Spinal cord (tissue), 10 donors: Measurements from ENCODE around the gene VPS37D. TPM values are rescaled to one million over a fixed set of nuclear protein-coding genes. Genes with fewer than 3 reads are reported as not detected.
"Not testable (repeated sequence)": the region's sequence is repeated elsewhere in the genome, so short reads cannot be mapped to it uniquely, and the experiment has no call there.

ENCODE experiments used
- DNase-seq, 6 donors: peaks; one replicate each; pipeline versions ENCODE4 v3.0.0 to v3.0.0-alpha.2; 2013 to 2015; ENCODE audit warnings: low spot score in 6 of 6, low read depth in 4 of 6
- H3K27ac ChIP-seq: one replicate; pipeline ENCODE4 v1.5.1; 2013; ENCODE audit warnings: low read depth, low read length, control low read depth
- H3K27me3 ChIP-seq: one replicate; pipeline ENCODE4 v1.6.1; 2013; ENCODE audit warnings: low read length; ENCODE audit not compliant: control insufficient read depth, insufficient read depth
- H3K36me3 ChIP-seq: one replicate; pipeline ENCODE4 v1.6.1; 2013; ENCODE audit warnings: low read length; ENCODE audit not compliant: control insufficient read depth, insufficient read depth
- H3K4me1 ChIP-seq: one replicate; pipeline ENCODE4 v1.6.1; 2013; ENCODE audit warnings: low read length; ENCODE audit not compliant: control insufficient read depth, insufficient read depth
- H3K4me3 ChIP-seq: one replicate; pipeline ENCODE4 v1.5.1; 2013; ENCODE audit warnings: low read depth, low read length, control low read depth
- H3K9me3 ChIP-seq: one replicate; pipeline ENCODE4 v1.6.1; 2013; ENCODE audit warnings: low read length; ENCODE audit not compliant: control insufficient read depth, insufficient read depth
- WGBS: methylation state at CpG from one replicate; pipeline ENCODE4 v1.1.5; 2013; ENCODE audit warnings: missing lambda C conversion rate; ENCODE audit not compliant: insufficient coverage; 5-methylcytosine and 5-hydroxymethylcytosine counted together
- polyA plus RNA-seq, 2 donors: library from polyadenylated mRNA; unstranded; fragments of 120-200 nt; gene quantifications; one replicate each; pipeline ENCODE4 v1.2.1, GENCODE V29; 2013; ENCODE audit not compliant: insufficient read length in 2 of 2
- total RNA-seq, 2 donors: library from RNA; depleted of rRNA in 1 of 2; stranded (reverse); fragments of 120-200 nt in 1 of 2; fragments of >200 nt in 1 of 2; gene quantifications; one replicate each; pipeline versions ENCODE4 v1.2.3 to v1.2.4, GENCODE V29; 2013 to 2014
- donor health status: healthy.

Gene VPS37D
- total and polyA plus RNA-seq, 4 donors, result 8.9 to 29.2 (median 21.0) TPM

DNA sequence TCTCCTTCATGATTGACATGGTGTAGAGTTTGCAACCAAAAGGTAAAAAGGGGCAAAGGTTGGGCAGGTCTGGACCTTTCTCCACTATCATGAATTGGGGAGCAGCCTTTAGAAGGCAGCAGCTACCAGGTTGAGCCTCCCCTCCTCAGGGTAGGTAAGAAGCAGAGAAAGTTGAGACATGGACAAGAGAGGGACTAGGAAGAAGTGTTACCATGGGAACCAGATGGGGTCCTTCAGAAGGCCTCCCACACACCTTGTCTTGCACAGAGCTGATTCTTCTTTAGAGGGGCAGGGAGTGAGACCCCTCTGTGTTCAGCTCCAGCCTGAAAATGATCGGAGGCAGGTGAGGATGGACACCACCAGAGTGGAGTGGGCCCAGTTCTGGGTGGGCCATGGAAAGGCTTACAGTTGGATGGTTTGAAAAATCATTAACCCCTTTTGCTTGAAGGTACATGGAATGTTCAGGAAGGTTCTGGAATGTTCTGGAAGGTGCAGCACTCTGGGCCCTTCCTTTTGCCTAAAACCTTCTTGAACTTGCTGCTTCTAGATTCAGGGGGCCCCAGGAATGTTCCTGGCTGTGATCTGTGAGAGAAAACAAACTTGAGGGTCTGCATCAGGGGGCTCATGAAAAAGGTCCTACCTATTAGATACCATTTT, 7.0 kb downstream of the VPS37D start:
- peaks cover 11% of the 10 kb centered on the region for H3K4me1 ChIP-seq
- no peak overlapping the region for H3K27ac ChIP-seq
- no peak overlapping the region for H3K4me3 ChIP-seq
- WGBS, result 100% methylated on average over 1 of the region's 1 CpG
- DNase-seq, result no peak
- no peaks in the 10 kb centered on the region for H3K27me3 ChIP-seq
- no peaks in the 10 kb centered on the region for H3K9me3 ChIP-seq
- peaks cover 51% of the 10 kb centered on the region for H3K36me3 ChIP-seq

DNA sequence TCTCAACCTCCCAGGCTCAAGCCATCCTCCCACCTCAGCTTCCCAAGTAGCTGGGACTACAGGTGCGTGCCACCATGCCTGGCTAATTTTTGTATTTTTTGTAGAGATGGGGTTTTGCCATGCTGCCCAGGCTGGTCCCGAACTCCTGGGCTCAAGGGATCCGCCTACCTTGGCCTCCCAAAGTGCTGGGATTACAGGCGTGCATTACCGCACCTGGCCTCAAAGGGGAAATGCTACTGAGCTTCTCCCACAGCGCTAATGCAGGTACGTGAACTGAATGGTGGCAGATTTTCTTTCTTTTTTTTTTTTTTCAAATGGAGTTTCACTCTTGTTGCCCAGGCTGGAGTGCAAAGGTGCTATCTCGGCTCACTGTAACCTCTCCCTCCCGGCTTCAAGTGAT, 8.4 kb downstream of the VPS37D start:
- WGBS, result 69% methylated on average over 6 of the region's 9 CpGs
- H3K4me3 ChIP-seq, DNase-seq, H3K9me3 ChIP-seq, H3K4me1 ChIP-seq, H3K27ac ChIP-seq, H3K27me3 ChIP-seq: not testable (repeated sequence)
- H3K36me3 ChIP-seq, result peaks cover 38% of the 10 kb centered on the region

DNA sequence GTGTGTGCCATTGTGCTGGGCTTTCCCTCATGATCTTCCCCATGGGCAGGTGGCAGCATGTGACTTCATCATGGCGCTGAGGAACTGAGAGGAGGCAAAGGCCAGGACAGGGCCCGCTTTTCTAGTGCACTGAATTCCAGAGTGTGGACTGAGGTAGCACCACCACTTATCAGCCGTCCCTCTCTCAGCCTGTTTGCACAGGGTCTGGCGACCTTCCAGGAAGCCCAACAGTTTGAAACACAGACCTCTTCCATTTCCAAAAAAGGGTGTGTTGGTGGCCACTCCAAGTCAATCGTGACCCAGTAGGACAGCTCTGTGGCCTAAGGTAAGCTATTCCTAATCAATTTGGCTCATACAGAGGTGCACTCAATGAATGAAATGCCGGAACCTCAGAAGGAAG, 11.2 kb downstream of the VPS37D start:
- WGBS, result 87% methylated on average over 4 of the region's 6 CpGs
- no peak for DNase-seq

DNA sequence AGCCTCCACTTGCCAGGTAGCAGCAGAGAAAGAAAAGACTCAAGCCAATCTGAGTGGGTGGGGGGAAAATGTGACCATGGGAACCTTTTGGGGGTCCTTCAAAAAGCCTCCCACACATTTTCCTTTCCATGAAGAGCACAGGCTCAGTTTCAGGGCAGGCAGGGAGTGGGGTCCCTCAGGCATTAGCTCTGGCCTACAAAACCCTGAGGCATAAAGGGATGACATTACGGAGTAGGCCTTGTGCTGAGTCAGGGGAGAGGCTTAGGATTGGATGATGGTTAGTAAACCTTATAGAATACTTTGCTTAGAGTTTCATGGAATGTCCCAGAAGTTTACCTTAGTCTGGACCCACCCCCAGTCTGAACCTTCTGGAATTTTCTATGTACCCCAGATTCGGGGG, 12.1 kb downstream of the VPS37D start:
- 91% methylated on average over 1 of the region's 2 CpGs for WGBS
- no peaks in the 10 kb centered on the region for H3K27me3 ChIP-seq
- peaks cover 28% of the 10 kb centered on the region for H3K36me3 ChIP-seq
- no peak for DNase-seq
- no peaks in the 10 kb centered on the region for H3K9me3 ChIP-seq
- no peak overlapping the region for H3K4me3 ChIP-seq
- peaks cover 33% of the 10 kb centered on the region for H3K4me1 ChIP-seq
- H3K27ac ChIP-seq, result no peak overlapping the region

More for the DNA sequence above, 11.2 kb downstream of the VPS37D start:
- Histone ChIP-seq H3K27ac (no peak overlapping the region), H3K36me3 (peaks cover 28% of the 10 kb centered on the region), H3K4me1 (peaks cover 25% of the 10 kb centered on the region), H3K27me3 (no peaks in the 10 kb centered on the region), H3K9me3 (no peaks in the 10 kb centered on the region), H3K4me3 (no peak overlapping the region)

DNA sequence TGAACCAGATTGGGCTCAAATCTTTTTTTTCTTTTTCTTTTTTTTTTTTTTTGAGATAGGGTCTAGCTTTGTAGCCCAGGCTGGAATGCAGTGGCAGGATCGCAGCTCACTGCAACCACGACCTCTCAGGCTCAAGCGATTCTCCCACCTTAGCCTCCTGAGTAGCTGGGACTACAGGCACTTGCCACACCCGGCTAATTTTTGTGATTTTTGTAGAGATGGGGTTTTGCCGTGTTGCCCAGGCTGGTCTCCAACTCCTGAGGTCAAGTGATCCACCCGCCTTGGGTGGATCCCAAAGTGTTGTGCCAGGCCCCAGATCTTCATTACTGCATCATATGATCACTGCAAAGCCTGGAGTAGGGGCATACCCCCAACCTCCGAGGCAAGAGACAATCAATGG, 12.9 kb downstream of the VPS37D start:
- H3K36me3 ChIP-seq, result peaks cover 31% of the 10 kb centered on the region
- H3K27ac ChIP-seq, result no peak overlapping the region
- H3K9me3 ChIP-seq, result no peaks in the 10 kb centered on the region
- H3K27me3 ChIP-seq, result no peaks in the 10 kb centered on the region
- H3K4me1 ChIP-seq, result peaks cover 39% of the 10 kb centered on the region
- WGBS, result 89% methylated on average over 4 of the region's 7 CpGs
- H3K4me3 ChIP-seq, result no peak overlapping the region
- DNase-seq, result no peak

DNA sequence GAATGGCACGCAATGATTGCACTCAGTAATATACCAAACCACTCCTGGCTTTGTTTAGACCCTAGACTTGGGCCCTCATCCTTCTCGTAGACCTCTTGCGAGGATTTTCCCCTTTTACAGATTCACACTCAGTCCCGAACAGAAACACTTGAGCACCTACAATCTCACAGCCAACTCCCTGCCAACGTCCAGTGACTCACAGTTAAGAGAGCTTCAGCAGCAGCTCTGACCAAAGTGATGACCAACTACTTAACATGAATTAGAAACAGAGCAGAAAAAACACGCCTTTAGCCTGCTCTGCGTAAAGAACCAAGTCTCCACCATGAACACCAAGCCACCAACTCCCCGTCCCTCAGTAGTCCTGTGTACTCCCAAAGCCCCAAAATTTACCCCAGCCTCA, 13.4 kb downstream of the VPS37D start:
- DNase-seq, result no peak
- Histone ChIP-seq H3K27me3 (no peaks in the 10 kb centered on the region), H3K4me1 (peaks cover 39% of the 10 kb centered on the region), H3K27ac (no peak overlapping the region), H3K36me3 (peaks cover 33% of the 10 kb centered on the region), H3K4me3 (no peak overlapping the region), H3K9me3 (no peaks in the 10 kb centered on the region)
- WGBS, result 79% methylated on average over 6 of the region's 8 CpGs

DNA sequence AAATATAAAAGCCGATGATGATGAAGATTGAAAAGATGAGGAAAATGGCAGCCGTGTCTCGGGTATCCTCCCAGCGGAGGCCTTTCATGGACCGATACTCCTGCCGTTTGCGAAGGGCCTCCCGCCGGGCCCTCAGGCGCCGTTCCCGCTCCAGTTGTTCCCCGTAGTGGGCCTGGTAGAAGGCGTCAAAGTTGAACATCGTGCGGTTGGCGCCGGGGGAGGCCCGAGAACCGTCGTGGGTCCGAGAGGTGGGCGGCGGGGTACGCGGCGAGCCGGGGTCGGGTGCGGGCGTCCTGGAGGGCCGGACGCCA, 15.1 kb downstream of the VPS37D start:
- under 1% methylated on average over 32 of the region's 33 CpGs for WGBS
- Histone ChIP-seq H3K4me1 (peaks cover 39% of the 10 kb centered on the region), H3K36me3 (peaks cover 42% of the 10 kb centered on the region), H3K27me3 (no peaks in the 10 kb centered on the region), H3K9me3 (no peaks in the 10 kb centered on the region), H3K4me3 (peak overlapping the region; percentile 91), H3K27ac (no peak overlapping the region)
- DNase-seq, result no peak

DNA sequence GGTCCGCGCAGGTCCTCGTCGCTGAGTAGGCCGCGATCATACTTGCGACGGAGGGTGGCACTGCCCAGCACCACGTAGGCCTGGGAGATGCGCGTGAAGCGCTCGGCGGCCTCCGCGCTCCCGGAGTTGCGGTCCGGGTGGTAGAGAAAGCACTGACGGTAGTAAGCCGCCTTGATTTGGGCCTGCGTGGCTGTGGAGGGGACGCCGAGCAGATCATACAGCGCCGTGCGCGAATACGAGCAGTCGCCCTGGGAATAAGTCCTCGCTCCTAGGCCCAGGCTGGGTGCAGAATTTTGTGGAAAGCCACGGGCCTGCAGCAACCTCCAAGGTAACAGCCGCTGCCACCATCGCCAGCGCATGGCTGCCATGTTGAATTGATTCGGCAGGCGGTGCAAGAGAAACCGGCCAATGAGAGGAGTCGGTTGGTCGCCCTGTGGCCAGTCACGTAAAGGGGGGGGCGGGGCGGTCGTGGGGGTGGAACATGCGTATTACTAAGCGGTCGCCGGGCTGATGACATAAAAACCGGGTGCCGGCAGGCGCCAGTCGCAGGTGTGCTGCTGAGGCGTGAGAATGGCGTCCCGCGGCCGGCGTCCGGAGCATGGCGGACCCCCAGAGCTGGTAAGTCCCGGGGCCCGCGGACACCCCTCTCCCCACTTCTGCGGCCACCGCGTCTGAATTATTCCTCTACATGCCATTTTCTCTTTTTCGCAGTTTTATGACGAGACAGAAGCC, 15.6 kb downstream of the VPS37D start, which contains the start of the genes BUD23 and DNAJC30:
BUD23 (plus strand) TSS at position 542 of the 732 bp plus-strand sequence; CDS start at position 571, 29 bp downstream.
DNAJC30 (minus strand) TSS at position 398 of the 732 bp plus-strand sequence; CDS start at position 368, 30 bp downstream.
- WGBS, result under 1% methylated on average over 66 of the region's 68 CpGs
- peak; percentile 68 to 98 (median 91) for DNase-seq
- Histone ChIP-seq H3K4me1 (peaks cover 39% of the 10 kb centered on the region), H3K36me3 (peaks cover 42% of the 10 kb centered on the region), H3K4me3 (peak within 1 kb of the TSS; percentile 91), H3K9me3 (no peaks in the 10 kb centered on the region), H3K27me3 (no peaks in the 10 kb centered on the region), H3K27ac (peak within 1 kb of the TSS; percentile 72)

DNA sequence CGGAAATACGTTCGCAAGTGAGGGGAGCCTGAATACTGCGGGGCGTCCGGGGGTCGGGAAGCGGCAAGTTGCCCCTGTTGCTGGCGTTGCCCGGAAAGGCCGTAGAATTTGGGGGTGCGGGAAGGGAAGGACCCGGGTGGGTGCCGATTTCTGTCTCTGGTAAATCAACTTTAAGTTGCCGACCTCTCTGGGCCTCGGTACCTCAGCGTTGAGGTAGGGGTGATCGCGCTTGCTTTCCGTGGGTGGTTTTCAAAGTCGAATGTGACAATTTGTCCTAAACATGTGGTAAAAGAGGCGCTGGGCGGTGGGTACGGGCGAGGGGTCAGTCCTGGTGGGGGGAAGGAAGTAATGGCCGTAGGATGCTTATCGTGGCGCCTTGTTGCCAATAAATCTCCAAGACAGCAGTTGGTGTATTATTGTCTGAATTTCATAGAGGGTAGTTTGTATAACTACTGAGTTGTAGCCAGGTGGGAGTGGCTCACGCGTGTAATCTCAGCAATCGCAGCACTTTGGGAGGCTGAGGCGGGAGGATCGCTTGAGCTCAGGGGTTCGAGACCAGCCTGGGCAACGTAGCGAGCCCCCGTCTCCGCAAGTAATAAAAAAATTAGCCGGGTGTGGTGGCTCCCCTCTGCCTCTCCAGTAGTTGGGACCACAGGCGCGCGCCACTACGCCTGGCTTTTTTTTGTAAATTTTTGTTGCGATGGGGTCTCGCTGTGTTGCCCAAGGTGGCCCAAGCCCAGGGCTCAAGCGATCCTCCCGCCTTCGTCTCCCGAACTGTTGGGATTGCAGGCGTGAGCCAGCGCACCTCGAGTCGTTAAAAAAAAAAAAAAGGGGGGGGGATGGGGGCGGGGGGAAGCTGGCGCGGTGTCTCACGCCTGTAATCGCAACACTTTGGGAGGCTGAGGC, 16.4 kb downstream of the VPS37D start:
- H3K9me3 ChIP-seq, result no peaks in the 10 kb centered on the region
- peaks cover 39% of the 10 kb centered on the region for H3K4me1 ChIP-seq
- H3K27me3 ChIP-seq, result no peaks in the 10 kb centered on the region
- DNase-seq, result no peak
- 12% methylated on average over 43 of the region's 58 CpGs for WGBS
- H3K36me3 ChIP-seq, result peaks cover 42% of the 10 kb centered on the region
- H3K4me3 ChIP-seq, result peak overlapping the region; percentile 91
- H3K27ac ChIP-seq, result peak overlapping the region; percentile 52
